ENCODE results near the gene ASCC1.

The ASCC1 gene

DNA sequence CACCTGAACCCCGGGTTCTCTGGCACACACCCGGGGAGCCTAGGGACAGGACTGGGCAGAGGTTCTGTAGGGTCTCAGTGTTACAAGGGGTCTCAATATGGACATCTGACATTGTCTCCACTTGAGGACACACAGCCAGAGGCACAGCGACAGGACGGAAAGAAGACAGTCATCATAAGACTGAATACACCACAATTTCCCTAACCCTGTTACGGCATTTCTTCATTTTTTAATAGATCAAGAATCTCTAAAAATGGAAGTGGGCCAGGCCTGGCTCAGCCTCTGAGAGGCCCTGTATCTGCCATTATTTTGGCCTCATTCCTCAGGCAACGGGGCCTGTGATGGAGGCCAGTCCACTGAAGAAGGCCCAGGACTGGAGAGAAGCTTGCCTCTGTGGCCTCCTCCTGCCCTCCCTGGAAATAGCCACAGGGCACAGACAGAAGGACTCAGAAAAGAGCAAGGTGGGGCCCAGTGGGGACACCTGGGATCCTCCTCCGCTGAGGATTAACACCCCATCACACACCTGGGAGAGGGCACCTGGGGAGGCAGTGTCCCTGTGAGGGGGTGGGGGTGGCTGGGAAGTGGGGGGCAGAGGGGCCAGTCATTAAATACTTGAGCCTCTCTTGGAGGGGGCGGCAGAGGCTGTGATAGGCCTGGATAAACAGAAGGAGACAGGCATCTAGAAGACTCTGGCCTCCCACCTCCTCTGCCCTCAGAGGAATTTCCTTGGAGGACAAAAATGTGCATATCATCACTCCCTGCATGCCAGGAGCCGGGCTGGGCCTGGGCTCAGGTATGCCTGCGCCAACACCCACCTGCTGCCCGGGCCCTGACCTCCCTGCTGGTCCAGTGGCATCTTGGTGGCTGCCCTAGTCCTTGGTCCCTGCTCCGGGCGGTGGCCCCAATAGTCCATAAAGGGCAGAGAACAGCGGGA lies 135.8 kb downstream of the ASCC1 start:
- DNase-seq: no peak

DNA sequence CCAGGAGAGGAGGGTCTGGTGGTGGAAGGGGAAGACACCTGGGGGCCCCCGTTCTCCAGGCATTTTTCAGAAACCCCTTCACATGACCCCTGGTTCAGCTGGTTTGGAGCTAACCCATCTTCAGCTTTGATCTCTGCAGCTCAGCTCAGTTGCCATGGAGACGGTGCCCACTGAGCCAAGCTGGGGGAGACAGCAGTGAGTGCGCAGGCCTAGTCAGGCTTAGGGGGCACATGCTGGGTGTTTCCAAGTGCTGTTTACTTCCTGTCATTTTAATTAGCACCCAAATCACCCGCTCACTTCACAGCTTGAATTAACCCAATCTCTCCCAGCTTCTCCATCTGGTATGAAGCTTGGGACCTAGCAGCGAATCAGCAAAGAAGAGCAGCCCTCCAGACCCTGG lies 136.7 kb downstream of the ASCC1 start:
- no peak for DNase-seq

DNA sequence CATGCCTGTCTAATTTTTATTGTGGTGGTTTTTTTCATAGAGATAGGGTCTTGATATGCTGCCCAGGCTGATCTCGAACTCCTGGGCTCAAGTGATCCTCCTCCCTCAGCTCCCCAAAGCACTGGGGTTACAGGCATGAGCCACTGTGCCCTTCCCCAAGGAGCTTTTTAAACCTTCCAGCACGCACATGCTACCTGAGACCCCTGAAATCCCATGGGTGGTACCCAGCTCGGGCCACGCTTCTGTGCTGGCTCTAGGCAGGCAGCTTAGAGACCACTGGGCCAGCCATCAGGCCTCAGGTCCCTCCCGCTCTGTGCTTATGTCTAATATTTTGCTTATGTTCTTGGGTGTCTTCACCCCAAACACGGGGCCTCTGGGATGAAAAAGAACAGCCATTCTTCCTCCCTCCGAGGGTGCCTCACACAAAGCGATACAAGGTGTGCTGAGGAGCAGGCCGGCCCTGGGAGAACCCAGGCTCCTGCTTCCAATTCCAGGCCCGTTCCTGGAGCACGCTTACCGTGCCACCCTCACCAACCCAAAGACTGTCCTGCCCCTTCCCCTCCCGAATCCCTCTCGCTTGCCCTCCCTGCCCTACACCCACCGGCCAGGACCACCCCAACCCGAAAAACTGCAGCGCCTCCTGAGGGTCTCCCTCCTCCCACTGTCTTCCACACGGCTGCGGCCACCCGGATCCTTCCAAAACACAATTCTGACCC lies 138.6 kb downstream of the ASCC1 start:
- no peak for DNase-seq

DNA sequence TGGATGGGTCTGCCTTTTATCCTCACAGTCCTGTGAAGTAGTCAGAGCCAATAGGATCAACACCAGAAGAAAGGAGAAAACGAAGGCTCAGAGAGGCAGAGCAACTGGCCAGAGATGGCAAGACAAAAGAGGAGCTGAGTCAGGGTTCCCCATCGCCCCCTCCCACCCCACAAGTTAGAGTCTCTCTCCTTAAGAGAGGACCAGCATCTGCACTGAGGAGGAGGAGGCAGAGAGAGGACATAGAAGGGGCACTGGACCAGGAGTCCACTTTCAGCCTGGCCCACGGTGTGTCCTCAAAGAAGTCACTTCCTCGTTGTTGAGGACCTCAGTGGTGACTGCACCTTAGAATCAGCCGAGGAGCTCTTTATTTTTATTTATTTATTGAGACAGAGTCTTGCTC lies 139.3 kb downstream of the ASCC1 start:
- no peak for DNase-seq

DNA sequence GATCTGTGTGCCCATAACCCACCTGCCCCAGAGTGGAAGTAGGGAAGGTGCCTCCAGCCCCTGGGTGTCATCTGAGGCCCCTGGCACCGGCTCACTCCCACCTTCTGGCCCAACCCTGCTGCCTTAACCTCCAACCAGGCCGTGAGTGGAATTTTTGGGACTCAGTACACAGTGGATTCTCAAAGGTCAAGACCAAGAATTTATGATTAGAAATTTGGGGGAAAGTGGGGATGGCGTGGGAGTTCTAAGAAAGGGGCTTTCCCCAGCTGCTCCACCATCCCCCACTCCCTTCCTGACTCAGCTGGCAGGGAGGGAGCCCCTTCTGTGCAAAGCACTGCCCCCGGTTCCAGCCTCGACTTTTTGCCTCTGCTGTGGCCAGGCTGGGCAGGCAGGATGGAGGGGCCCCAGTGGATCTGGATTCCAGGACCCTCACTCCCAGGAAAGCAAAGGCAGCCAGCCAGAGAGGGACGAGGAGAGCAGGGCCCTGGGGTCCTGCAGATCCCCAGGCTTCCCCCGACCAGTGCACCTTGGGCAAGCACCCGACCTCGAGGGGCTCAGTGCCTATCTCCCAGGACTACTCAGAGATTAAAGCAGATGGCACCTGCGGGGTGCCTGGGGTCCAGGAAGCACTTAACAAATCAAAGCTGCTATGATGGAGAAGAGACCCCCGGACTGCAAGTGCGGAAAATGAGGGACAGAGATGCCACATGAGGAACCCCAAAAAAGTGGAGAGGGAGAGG lies 140.5 kb downstream of the ASCC1 start:
- no peak for DNase-seq

DNA sequence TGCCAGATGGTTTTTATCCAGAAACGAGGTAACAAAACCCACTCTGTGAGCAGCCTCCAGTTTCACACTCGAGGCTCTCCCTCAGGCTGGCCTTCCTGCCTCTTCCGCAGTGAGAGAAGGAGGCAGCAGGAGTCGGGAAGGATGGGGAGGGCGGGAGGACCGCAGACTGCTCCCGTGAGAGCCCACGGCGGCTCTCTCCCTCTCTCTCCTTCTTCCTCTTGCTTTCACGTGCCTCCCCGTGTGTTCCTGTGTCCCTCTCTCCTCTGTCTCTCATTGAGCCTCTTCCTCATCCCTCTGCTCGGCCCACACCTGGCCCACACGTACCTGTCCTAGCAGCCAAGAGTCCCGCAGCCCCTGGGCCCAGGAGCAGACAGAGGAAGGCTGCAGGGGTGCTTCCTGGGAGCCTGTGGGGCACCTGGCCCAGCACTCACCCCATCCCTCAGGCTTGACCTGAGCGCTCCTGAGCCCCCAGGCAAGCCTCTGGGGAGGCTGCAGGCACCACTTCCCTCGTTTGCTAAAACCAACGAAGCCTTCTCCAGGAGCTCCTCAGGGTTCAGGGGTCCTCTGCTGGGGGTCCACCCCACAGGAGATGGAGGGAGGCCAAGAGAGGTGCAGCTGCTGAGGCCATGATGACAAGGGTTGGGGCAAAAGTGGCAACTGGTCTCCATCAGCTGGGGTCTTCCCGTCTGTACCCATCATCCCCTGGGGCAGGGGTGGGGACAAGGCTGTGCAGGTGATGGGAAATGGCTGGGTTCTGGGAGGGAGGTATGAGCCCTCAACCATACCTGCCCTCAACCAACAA lies 141.3 kb downstream of the ASCC1 start:
- DNase-seq: no peak

DNA sequence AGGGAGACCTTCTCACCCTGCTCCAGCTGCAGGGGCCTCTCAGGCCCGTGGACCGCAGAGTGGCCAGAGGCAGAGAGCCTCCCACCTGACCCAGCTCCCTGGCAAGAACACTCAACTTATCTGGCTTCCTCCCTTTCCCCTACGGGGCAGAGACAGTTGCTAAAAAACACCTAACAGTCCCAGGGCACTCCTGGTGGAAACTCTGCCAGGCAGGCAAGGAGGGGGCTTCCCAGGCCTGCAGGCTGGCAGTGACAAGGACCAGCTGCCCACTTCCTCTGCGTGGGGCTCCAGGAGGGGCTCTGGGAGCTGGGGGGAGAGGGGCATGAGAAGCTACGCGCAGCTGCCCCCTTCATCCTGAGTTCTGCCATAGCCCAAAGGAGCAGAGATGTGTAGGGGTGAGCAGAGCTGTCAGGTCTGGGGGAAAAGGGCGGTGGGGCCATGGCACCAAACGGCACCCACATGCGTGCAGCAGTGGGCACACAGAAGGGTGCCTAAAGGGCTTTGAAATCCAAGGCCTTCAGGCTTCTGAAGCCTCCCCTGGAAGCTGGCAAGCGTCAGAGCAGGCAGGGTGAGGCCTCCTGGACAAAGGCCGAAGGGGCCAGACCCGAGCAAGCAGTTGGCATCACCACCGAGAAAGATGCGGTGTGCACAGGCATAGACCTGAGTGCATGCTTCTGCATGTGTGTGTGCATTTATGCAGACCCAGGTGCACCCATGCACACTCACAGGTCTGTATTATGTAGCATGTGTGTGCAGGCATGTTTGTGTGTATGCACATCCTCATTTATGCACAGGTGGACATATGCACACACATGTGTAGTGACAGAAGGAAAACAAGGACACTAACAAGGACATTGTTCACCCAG lies 142.1 kb downstream of the ASCC1 start:
- DNase-seq: no peak

DNA sequence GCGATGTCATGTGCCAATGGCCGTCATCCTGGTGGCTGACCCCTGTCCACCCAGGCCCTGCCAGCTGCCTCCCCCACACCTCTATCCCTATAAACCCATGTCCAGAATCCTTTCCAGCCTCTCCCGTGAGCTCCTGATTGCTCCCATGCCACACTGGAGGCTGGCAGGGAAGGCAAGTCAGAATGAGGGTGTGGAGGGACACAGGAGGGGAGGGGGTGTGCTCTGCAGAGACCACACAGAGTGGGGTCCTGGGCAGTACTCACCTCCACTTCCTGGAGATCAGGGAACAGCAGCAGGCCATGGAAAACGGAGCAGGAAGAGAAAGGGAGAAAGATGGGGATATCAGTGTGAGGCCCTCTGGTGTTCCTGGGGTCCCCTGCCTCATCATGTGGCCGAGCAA lies 143.4 kb downstream of the ASCC1 start:
- no peak for DNase-seq

DNA sequence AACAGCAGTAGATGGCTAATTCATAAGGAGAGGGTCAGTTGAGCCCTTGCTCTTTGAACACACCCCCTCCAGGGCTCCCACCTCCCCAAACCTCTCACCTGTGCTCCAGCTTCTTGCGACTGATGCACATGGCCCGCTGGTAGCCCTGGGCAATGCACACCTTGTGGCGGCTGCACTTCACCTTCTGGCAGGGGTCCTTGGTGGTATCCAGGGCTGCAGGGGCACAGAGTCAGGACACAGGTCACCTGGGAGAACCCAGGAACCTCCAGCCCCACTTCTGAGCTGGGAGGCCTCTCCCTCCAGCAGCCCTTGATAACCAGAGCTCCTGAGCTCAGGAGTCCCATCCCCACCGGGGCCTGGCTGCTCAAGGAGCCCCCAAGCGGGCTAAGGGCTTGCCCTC lies 144.0 kb downstream of the ASCC1 start:
- DNase-seq: no peak

DNA sequence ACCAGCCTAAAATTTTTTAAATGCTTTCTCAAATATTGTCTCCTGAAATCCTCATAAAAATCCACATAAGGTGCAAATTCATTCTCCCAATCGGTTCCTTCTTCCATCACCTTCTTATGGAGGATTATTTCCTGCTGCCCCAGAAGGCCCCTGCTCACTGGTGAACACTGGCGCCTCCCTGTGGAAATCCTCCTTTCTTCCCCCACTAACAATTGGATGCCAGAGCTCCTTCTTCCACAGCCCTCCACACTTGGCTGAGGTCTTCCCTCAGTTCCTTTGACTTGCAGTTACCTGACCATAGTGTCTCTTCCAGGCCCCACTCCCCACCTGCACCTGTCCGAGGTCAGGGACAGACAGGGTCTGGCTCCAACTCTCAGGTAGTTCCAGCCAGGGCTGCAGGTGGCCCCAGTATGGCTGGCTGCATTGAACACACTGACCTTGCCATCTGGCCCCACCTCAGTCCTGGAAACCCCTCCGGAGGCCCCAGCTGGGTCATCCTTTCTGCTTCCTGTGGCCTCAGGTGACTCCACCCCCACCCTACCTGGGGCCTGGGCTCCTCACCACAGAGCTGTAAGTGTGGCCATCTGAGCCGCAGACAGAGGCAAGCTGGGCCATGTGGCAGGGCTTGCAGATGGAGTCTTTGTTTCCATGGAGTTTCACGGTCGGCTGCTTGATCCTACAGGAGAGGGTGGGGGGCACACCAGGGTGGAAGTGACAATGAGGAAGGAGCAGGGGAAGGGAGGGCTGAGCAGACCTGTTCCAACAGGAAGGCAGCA lies 146.1 kb downstream of the ASCC1 start:
- no peak for DNase-seq

DNA sequence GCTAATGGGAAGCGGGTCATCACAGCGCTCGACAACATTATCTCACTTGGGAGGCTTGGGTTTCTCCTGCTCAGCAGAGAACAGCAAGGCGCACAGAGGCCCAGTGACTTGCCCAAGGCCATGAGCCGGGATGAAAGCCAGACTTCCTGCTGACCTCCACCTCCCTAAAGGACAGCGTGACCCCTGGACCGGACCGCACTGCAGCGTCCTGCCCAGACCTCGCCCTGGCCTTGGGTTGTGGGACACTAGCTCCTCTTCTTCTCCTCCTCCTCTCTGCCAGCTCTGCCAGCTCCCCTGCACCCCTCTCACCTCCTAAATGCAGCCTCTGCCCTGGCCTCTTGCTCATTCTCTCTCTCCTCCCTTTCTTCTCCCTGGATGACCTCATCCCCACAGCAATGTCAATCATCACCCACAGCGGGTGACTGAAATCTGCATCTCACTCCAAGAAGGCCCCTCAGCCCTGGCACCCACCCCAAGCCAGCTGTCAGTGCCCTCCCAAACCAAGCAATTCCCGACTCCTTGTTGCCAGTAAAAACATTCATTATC lies 147.1 kb downstream of the ASCC1 start:
- no peak for DNase-seq

DNA sequence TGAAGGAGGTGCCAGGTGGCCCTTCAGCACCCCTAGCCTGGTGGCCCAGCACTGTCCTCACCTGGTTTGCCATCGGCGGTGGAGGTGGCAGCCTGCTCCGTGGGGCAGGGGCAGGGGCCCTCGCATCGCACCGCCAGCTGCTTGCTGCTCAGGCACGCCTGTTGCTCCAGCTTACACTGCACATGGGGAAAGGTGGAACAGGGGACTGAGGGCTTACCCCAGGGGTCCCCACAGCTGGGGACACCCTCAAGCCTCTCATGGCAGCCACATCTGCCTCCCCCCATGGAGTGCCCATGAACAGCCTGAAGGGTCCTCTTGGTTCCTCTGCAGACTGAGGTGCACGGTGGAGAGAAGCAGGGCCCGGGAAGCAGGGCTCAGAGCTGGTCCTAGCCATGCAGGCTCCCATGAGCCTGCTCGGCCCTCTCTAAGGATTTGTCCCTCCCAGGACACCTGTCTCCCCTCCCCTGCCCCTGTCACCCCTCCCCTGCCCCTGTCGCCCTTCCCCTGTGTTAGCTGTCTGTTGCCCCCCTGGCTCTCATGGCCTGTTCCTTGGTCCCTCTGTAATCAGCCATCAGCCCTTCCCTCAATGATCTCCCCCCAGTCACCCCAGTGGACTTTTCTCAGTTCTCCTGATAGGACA lies 147.8 kb downstream of the ASCC1 start:
- no peak for DNase-seq

DNA sequence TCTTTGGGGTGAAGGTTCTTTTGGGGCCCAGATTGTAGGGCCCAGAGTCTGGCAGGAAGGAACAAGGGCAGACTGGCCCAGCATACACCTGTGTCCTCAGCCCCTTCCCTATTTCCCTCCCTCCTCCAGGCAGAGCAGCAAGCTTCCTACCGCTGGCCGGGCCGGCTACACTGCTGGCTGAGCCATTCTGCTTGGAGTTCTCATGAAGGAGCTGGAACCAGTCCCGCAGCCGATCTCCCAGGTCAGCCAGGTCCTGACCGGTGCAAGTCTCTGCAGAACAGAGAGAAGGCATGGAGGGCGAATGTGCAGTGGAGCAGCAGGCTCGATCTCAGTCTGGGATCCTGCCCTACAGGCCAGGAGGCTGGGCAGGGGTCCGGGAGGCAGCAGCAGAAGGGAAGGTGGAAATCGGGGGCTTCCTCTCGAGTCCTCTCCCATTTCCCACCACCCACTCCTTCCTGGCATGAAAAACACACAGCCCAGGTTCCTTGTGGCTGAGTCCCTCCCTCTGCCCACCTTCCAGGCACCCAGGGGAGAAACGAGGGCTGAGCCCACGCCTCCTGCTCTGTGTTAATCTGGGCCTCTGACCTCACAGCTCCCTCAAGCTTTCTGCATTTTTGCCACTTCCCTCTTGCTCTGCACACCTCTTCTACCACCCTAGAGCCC lies 148.5 kb downstream of the ASCC1 start:
- DNase-seq: no peak

DNA sequence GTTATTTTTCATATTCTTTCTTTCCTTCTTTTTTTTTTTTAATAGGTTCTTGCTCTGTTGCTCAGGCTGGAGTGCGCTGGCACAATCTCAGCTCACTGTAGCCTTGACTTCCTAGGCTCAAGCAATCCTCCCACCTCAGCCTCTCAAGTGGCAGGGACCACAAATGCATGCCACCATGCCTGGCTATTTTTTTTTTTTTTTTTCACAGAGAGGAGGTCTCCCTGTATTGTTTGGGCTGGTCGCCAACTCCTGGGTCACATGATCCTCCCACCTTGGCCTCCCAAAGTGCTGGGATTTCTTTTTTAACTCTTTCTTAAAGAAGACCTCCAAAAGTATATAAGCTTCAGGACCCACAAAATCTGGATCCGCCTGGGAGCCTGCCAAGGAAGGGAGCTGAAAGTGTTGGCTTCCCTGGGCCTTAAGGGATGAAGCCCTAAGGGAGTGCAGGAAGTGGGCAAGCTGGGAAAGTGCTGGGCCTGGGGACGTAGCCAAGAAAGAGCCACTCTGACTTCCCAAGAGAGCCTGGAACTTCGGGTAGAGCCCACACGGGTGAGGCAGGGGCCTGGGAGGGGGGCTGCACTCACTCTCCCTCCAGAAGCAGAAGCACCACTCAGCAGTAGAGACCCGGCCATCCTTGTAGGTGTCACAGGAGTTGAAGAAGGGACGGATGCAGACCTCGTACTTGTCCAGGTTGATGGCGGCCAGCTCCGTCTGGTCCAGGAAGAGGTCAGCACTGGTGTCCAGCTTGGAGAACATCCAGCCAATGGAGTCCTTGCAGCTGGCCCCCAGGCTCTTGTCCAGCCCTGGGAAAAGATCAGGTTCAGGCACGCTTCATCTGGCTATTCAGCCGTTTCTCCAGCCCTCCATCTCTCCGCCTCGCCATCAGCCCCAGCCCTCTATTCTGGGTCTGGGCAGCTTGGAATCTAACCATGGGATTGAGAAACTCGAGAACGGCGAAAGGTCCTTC lies 149.5 kb downstream of the ASCC1 start:
- DNase-seq: no peak

DNA sequence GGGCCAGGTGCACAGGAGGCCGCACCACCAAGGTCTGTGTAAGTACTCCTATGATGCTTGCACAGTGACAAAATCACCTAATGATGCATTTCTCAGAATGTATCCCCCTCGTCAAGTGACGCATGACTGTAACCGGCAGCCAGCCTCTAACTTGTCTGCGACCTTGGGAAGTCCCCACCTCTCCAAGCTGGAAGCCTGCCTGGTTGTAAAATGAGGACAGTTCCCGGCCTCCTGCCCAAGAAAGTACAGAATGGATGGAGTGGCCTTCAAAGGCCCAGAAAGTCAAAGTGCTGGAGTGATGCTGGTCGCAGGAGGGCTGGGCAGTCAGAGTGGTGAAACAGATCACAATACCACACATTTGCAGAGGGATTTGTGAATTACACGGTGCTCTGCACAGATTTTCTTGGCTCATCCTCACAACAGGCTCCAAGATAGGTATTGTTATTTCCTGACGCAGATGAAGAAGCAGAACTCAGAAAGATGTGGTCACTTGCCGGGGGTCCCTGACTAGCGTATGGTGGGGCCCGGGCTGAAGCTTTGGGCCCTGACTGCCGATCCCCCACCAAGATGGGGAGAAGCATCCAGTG lies 150.5 kb downstream of the ASCC1 start:
- no peak for DNase-seq

DNA sequence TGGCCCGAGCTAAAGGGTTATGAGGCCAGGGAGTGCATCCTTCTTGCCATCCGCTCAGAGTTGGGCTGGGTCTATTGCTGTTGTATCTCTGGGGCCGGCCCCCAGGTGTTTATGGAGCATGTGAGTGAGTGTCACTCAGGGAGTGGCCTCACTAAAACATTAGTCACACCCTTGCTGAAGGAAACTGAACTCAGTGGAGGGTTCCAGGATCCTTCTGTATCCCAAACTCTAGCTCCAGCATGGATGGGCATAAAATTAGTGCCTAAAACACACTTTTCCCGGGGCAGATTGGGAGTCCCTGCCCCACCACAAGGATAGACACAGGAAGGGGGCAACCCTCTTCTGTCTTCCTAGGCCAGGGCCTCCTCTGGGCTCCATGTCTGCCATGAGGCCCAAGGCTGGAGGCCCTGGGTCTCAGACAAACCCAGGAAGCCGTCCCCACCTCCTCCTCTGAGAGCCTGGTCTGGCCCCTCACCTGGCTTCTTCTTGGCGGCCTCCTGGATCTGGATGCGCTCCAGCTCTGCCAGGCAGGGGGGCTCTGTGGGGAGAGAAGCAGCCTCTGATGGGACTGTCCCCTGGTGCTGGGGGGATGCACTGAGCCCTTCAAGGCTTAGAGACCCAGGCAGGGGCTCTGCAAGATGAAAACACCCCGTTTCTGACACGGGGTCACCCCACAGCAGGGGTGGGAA lies 152.2 kb downstream of the ASCC1 start:
- DNase-seq: no peak

All from activated CD4-positive, CD25-positive, alpha-beta regulatory T cell treated with anti-CD3 and anti-CD28 coated beads, Interleukin-2, amount 50 U/mL, for 72 hours (primary cell).